HG02981 (cell line): ENCODE results near the gene ZNF391.
A peak's percentile ranks its signal among the peaks of the same experiment; 100 is the strongest.
"Not testable (repeated sequence)": the region's sequence is repeated elsewhere in the genome, so short reads cannot be mapped to it uniquely, and the experiment has no call there.

ENCODE experiments used
- ATAC-seq: cut with Tn5 transposase; IDR thresholded peaks from one replicate; pipeline ENCODE4 v1.9.1; 2021; ENCODE audit warnings: mild to moderate bottlenecking, moderate library complexity; ENCODE audit not compliant: unreplicated experiment

Gene ZNF391

GRCh38 chr6:27388293-27389197, at the start of gene ZNF391:
Gene ZNF391 (plus strand): TSS chr6:27388759. CDS start chr6:27400371, 11,612 bp downstream.
- ATAC-seq = peak; percentile 83

GRCh38 chr6:27352850-27353249, 35.7 kb upstream of the ZNF391 start:
- no peak for ATAC-seq

GRCh38 chr6:27358786-27359185, 29.8 kb upstream of the ZNF391 start:
- no peak for ATAC-seq

GRCh38 chr6:27359231-27359630, 29.3 kb upstream of the ZNF391 start:
- no peak for ATAC-seq

GRCh38 chr6:27368202-27368601, 20.4 kb upstream of the ZNF391 start:
- ATAC-seq = no peak

- ATAC-seq = no peak
These were observed 18.2 kb upstream of the ZNF391 start for GRCh38 chr6:27370391-27370790.

GRCh38 chr6:27374824-27375612, 13.5 kb upstream of the ZNF391 start:
- peak; percentile 77 for ATAC-seq

GRCh38 chr6:27375613-27376079, 12.9 kb upstream of the ZNF391 start:
- no peak for ATAC-seq

GRCh38 chr6:27378406-27378805, 10.2 kb upstream of the ZNF391 start:
- not testable (repeated sequence) for ATAC-seq

- not testable (repeated sequence) for ATAC-seq
These were observed 7.6 kb upstream of the ZNF391 start for GRCh38 chr6:27381001-27381400.

- ATAC-seq = no peak
These were observed 5.5 kb upstream of the ZNF391 start for GRCh38 chr6:27383011-27383410.

GRCh38 chr6:27383481-27383880, 5.1 kb upstream of the ZNF391 start:
- no peak for ATAC-seq

- no peak for ATAC-seq
These were observed 4.1 kb downstream of the ZNF391 start for GRCh38 chr6:27392623-27393022.

- no peak for ATAC-seq
These were observed 5.5 kb downstream of the ZNF391 start for GRCh38 chr6:27394073-27394472.

- no peak for ATAC-seq
These were observed 12.5 kb downstream of the ZNF391 start for GRCh38 chr6:27400877-27401642.

GRCh38 chr6:27406085-27406484, 17.5 kb downstream of the ZNF391 start:
- no peak for ATAC-seq

- no peak for ATAC-seq
These were observed 18.7 kb downstream of the ZNF391 start for GRCh38 chr6:27407153-27407814.

GRCh38 chr6:27414300-27414699, 25.7 kb downstream of the ZNF391 start:
- ATAC-seq = no peak

- ATAC-seq = no peak
These were observed 26.4 kb downstream of the ZNF391 start for GRCh38 chr6:27414996-27415395.

- no peak for ATAC-seq
These were observed 27.3 kb downstream of the ZNF391 start for GRCh38 chr6:27415898-27416297.
